ENCODE measurements around the gene PIK3AP1. TPM values are rescaled to one million over a fixed set of nuclear protein-coding genes. Genes with fewer than 3 reads are reported as not detected.

PIK3AP1 gene
- polyA plus RNA-seq, 1 experiment, result 0.04 TPM

DNA sequence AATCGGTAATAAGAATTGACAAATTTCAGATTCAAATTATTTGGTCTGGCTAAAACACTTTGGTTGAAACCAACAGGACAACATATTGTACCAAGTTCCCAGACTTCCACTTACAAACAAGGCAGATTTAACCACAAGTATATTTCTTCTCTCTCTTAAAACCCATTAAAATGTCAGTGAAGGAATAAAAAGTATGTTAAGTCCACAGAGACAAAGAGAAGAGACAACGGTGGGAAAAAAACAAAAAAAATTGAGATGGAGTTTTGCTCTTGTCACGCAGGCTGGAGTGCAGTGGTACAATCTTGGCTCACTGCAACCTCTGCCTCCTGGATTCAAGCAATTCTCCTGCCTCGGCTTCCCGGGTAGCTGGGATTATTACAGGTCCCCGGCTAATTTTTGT is 149.8 kb downstream of the PIK3AP1 start:
- TF ChIP-seq CTCF (IDR thresholded peaks at IDR 0.05; ENCODE audit: insufficient read depth, low read depth, low read length), result no peak
- peaks cover 1% of the 10 kb centered on the region; the same call in 1 of the 2 replicates for H3K36me3 ChIP-seq (ENCODE audit: control insufficient read depth, insufficient read depth, low read length)
- POLR2A ChIA-PET, result interaction anchor here (0.6 kb wide), 1 partner anchor 10 kb away, joined by 3 read pairs; no protein-coding TSS in a partner anchor
- no peak overlapping the region for H3K4me3 ChIP-seq (ENCODE audit: low read depth, low read length)
- CTCF ChIA-PET, result no interaction called here
- no peaks in the 10 kb centered on the region for H3K27me3 ChIP-seq (ENCODE audit: control insufficient read depth, insufficient read depth, low read length)
- peak; percentile 33 for DNase-seq (ENCODE audit: low read depth)

DNA sequence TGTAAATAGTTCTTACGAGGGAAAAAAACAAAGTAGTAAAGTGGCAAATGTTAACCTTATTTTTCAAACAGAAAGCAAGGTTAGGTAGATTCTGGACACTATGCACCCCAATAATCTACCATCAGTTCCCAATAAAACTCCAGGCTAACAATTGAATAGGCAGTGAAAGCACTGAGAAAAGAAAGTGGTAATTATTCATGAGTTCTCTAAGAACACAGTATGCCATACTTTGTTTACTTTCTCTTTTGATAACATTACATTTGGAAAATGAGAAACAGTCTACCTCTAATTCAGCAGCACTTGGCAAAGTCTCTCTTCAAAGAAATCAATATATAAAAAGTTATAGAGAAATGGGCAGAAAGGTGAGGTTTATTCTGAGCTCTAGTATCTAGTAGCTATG is 151.9 kb downstream of the PIK3AP1 start:
- DNase-seq (ENCODE audit: low read depth), result no peak
- H3K4me3 ChIP-seq (ENCODE audit: low read depth, low read length), result no peak overlapping the region
- no peak for TF ChIP-seq CTCF (IDR thresholded peaks at IDR 0.05; ENCODE audit: insufficient read depth, low read depth, low read length)
- POLR2A ChIA-PET, result no interaction called here
- H3K27me3 ChIP-seq (ENCODE audit: control insufficient read depth, insufficient read depth, low read length), result no peaks in the 10 kb centered on the region
- CTCF ChIA-PET, result no interaction called here
- 0 out of 2 replicates have a peak, but pooled peaks cover 1% of the 10 kb centered on the region for H3K36me3 ChIP-seq (ENCODE audit: control insufficient read depth, insufficient read depth, low read length)

GRCh38 chr10:96565774-96566173 is 154.5 kb downstream of the PIK3AP1 start:
- CTCF ChIA-PET, result interaction anchor here (0.8 to 1.3 kb wide), 2 partner anchors 9 to 190 kb away, joined by 4 to 5 read pairs; no protein-coding TSS in a partner anchor
- POLR2A ChIA-PET, result no interaction called here
- H3K36me3 ChIP-seq (ENCODE audit: control insufficient read depth, insufficient read depth, low read length), result peaks cover 1% of the 10 kb centered on the region; the same call in 1 of the 2 replicates
- no peak overlapping the region for H3K4me3 ChIP-seq (ENCODE audit: low read depth, low read length)
- peak; percentile 27 for DNase-seq (ENCODE audit: low read depth)
- no peaks in the 10 kb centered on the region for H3K27me3 ChIP-seq (ENCODE audit: control insufficient read depth, insufficient read depth, low read length)
- TF ChIP-seq CTCF (IDR thresholded peaks at IDR 0.05; ENCODE audit: insufficient read depth, low read depth, low read length), result no peak

DNA sequence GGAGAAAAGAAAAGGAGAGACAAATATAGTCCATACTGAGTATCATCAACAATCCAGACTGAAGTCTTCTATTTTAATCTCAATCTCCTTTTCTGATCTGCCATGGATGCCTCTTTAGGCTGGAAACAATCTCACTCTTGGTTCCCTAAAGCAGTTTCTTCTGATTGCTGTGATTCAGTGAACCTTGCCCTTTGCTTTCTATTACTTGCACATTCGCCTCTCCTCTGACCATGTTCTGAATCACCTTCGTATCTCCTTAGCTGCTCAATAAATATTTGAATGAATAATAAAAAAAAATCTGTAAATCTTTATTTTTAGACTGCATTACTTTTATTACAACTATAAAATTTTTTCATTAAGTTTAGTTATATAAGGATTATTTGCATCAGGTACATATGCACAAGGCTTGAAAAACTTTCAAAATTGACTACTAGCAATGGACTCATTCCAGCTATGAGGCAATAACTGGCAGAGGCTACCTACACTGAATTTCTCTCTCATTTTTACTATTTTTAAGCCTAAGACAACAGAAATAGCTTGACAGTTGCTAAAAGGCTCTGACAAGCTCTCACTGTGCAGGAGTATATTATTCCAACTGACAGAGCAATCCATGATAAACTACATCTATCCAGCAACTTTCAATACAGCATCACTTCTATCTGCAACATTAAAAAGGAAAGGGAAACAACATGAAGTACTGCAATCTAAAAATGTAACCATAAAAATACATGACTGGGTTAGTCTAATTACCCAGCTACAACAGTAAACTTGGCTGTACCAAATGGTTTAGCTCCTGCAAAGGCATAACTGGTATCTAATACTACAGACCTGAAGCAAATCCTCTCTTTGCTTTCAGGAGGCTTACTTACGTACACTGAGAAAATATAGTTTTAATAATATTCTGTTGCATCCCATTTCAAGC is 159.1 kb downstream of the PIK3AP1 start:
- Histone ChIP-seq H3K4me3 (ENCODE audit: low read depth, low read length) (no peak overlapping the region), H3K36me3 (ENCODE audit: control insufficient read depth, insufficient read depth, low read length) (peaks cover 2% of the 10 kb centered on the region), H3K27me3 (ENCODE audit: control insufficient read depth, insufficient read depth, low read length) (no peaks in the 10 kb centered on the region)
- no peak for DNase-seq (ENCODE audit: low read depth)
- POLR2A ChIA-PET, result interaction anchor here (0.6 kb wide), 1 partner anchor 10 kb away, joined by 3 read pairs; no protein-coding TSS in a partner anchor
- CTCF ChIA-PET, result interaction anchor here (1.1 kb wide), 1 partner anchor 22 kb away, joined by 3 read pairs; no protein-coding TSS in a partner anchor
- no peak for TF ChIP-seq CTCF (IDR thresholded peaks at IDR 0.05; ENCODE audit: insufficient read depth, low read depth, low read length)

DNA sequence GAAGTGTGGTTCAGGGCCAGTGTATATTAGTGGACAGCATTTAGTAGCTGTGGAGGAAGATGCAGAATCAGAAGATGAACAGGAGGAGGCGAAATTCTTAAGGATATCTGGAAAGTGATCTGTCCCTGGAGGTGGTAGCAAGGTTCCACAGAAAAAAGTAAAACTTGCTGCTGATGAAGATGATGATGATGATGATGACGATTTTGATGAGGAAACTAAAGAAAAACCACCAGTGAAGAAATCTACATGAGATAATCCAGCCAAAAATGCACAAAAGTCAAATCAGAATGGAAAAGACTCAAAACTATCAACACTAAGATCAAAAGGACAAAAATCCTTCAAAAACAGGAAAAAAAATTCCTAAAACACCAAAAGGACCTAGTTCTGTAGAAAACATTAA is 159.8 kb downstream of the PIK3AP1 start:
- CTCF ChIA-PET, result interaction anchor here (1.0 kb wide), 1 partner anchor 185 kb away, joined by 3 read pairs; no protein-coding TSS in a partner anchor
- no peak for DNase-seq (ENCODE audit: low read depth)
- Histone ChIP-seq H3K36me3 (ENCODE audit: control insufficient read depth, insufficient read depth, low read length) (peaks cover 2% of the 10 kb centered on the region), H3K4me3 (ENCODE audit: low read depth, low read length) (no peak overlapping the region), H3K27me3 (ENCODE audit: control insufficient read depth, insufficient read depth, low read length) (no peaks in the 10 kb centered on the region)
- no peak for TF ChIP-seq CTCF (IDR thresholded peaks at IDR 0.05; ENCODE audit: insufficient read depth, low read depth, low read length)
- POLR2A ChIA-PET, result interaction anchor here (0.6 kb wide), 1 partner anchor 10 kb away, joined by 3 read pairs; no protein-coding TSS in a partner anchor
